Measurements from ENCODE around the gene ANKRD55. TPM values are rescaled to one million over a fixed set of nuclear protein-coding genes. Genes with fewer than 3 reads are reported as not detected.

The ANKRD55 gene
- total and polyA plus RNA-seq, 2 of the 8 experiments (the other 6 are each of a cell fraction or from before 2014, with no cell fraction given), result not detected

GRCh38 chr5:56094579-56095361 lies 138.4 kb downstream of the ANKRD55 start:
- H3K27ac ChIP-seq (ENCODE audit: low read depth, low read length), result no peak overlapping the region
- no peaks in the 10 kb centered on the region for H3K9me3 ChIP-seq (ENCODE audit: insufficient read depth in 2 of 2, low read depth in 1 of 2, low read length in 1 of 2)
- POLR2A ChIA-PET (ENCODE audit: partially characterized antibody), result no interaction called here
- no peak for FAIRE-seq
- H3K4me3 ChIP-seq (ENCODE audit: extremely low read depth in 1 of 4, insufficient read depth in 2 of 4, low read depth in 3 of 4, low read length in 4 of 4), result no peak overlapping the region
- H3K18ac ChIP-seq (ENCODE audit: extremely low read depth, low read length), result no peak overlapping the region
- no peak overlapping the region for H4K5ac ChIP-seq (ENCODE audit: insufficient read length, low read depth, low read length)
- H3K79me1 ChIP-seq (ENCODE audit: low read depth, low read length), result no peaks in the 10 kb centered on the region
- no peaks in the 10 kb centered on the region for H3K36me3 ChIP-seq (ENCODE audit: control insufficient read depth in 2 of 4, insufficient read depth in 4 of 4, low read length in 3 of 4)
- no peak overlapping the region for H2AFZ ChIP-seq (ENCODE audit: low read length)
- no peak overlapping the region for H2BK120ac ChIP-seq (replicated peaks; ENCODE audit: low read depth, low read length)
- no peak overlapping the region for H3K56ac ChIP-seq (replicated peaks; ENCODE audit: insufficient read length, low read depth, low read length)
- no peaks in the 10 kb centered on the region for H3K27me3 ChIP-seq (replicated peaks in 1 of 4; ENCODE audit: control insufficient read depth in 3 of 4, extremely low read depth in 1 of 4, insufficient read depth in 3 of 4, low read length in 3 of 4)
- no peak overlapping the region for H2BK15ac ChIP-seq (ENCODE audit: low read length)
- H3K14ac ChIP-seq (ENCODE audit: insufficient read length), result no peak overlapping the region
- H3K79me2 ChIP-seq (ENCODE audit: control insufficient read depth in 1 of 2, insufficient read depth in 2 of 2, low read length in 2 of 2), result no peaks in the 10 kb centered on the region
- H4K8ac ChIP-seq (ENCODE audit: extremely low read depth, insufficient read depth, low read length), result no peak overlapping the region
- H4K91ac ChIP-seq (replicated peaks; ENCODE audit: insufficient read length, low read length), result no peak overlapping the region
- H4K20me1 ChIP-seq (replicated peaks in 1 of 2; ENCODE audit: control insufficient read depth in 1 of 2, insufficient read depth in 2 of 2, low read length in 2 of 2), result no peaks in the 10 kb centered on the region
- H3K23me2 ChIP-seq (ENCODE audit: low read depth, low read length), result no peaks in the 10 kb centered on the region; the same call in 1 of the 2 replicates
- H3K23ac ChIP-seq (ENCODE audit: insufficient read length), result no peak overlapping the region
- no peak overlapping the region for H3K4ac ChIP-seq (replicated peaks; ENCODE audit: insufficient read length, low read depth, low read length)
- no peak overlapping the region for H2BK12ac ChIP-seq (ENCODE audit: low read depth, low read length)
- no peak overlapping the region for H2AK5ac ChIP-seq (ENCODE audit: low read depth, low read length)
- H3K4me2 ChIP-seq (ENCODE audit: insufficient read depth in 1 of 2, low read depth in 2 of 2, low read length in 2 of 2), result no peak overlapping the region
- WGBS, 2 experiments (ENCODE audit: extremely low coverage in 1 of 2, insufficient coverage in 1 of 2, insufficient read length in 1 of 2, insufficient replicate concordance in 2 of 2, low coverage in 1 of 2, low lambda C conversion rate in 2 of 2, missing lambda C conversion rate in 1 of 2), result 96% methylated on average over 10 of the region's 10 CpGs; no CpG with 5 or more reads in 1 of the 2 experiments
- DNase-seq (ENCODE audit: low read depth in 1 of 2, low spot score in 2 of 2), result no peak
- CTCF ChIA-PET (ENCODE audit: partially characterized antibody), result interaction anchor here (0.6 to 1.4 kb wide), 2 partner anchors 10 to 171 kb away, joined by 3 to 6 read pairs; no protein-coding TSS in a partner anchor
- no peaks in the 10 kb centered on the region for H3K4me1 ChIP-seq (replicated peaks in 1 of 4; ENCODE audit: control insufficient read depth in 3 of 4, insufficient read depth in 4 of 4, low read length in 3 of 4)
- no peak overlapping the region for H2BK5ac ChIP-seq (ENCODE audit: low read depth, low read length)
- no peak overlapping the region for H3K9ac ChIP-seq (replicated peaks in 1 of 4; ENCODE audit: extremely low read depth in 1 of 4, low read depth in 3 of 4, low read length in 3 of 4)
- H2BK20ac ChIP-seq (ENCODE audit: low read length), result no peak overlapping the region
- TF ChIP-seq SIN3A (conservative IDR thresholded peaks at IDR 0.05 in 1 of 2, IDR thresholded peaks at IDR 0.05 in 1 of 2; ENCODE audit: low read depth in 1 of 2, low read length in 2 of 2), result no peak
- no peak for TF ChIP-seq HDAC6 (IDR thresholded peaks at IDR 0.05; ENCODE audit: low read depth, low read length)
- no peak for TF ChIP-seq TAF1 (IDR thresholded peaks at IDR 0.05; ENCODE audit: low read depth, low read length)
- TF ChIP-seq POU5F1 (IDR thresholded peaks at IDR 0.05; ENCODE audit: low read depth, low read length), result no peak
